Jurkat, Clone E6-1 (cell line): ENCODE data around the gene KRTAP10-5.
"Not testable (repeated sequence)": the region's sequence is repeated elsewhere in the genome, so short reads cannot be mapped to it uniquely, and the experiment has no call there.

Experiments
- DNase-seq: peaks from one replicate; pipeline ENCODE4 v3.0.0-alpha.2; 2011; ENCODE audit warnings: low read depth, low spot score
- H3K4me3 ChIP-seq: 2 replicates; pipeline ENCODE4 v1.5.1; 2011; ENCODE audit warnings: mild to moderate bottlenecking, low read length, control low read depth, moderate library complexity

Gene KRTAP10-5

DNA sequence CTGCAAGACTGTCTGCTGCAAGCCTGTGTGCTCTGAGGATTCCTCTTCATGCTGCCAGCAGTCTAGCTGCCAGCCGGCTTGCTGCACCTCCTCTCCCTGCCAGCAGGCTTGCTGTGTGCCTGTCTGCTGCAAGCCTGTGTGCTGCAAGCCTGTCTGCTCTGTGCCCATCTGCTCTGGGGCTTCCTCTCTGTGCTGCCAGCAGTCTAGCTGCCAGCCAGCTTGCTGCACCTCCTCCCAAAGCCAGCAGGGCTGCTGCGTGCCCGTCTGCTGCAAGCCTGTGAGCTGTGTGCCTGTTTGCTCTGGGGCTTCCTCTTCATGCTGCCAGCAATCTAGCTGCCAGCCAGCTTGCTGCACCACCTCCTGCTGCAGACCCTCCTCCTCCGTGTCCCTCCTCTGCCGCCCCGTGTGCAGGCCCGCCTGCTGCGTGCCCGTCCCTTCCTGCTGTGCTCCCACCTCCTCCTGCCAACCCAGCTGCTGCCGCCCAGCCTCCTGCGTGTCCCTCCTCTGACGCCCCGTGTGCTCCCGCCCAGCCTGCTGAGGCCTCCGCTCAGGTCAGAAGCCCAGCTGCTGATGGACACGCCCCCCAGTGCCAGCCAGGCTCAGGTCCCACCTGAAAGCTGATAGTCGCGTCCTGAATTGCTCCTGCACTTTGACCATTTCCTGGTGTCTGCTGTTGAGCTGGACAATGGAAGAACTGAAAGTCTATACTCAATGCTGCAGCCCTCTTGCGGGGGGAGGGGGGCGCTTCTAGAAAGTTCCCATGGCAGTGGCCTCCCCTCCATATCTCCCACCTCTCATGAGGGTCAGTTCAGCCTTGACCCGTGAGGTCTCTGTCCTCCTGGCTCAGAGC lies 5.7 kb downstream of the KRTAP10-5 start:
- H3K4me3 ChIP-seq, result no peak overlapping the region
- no peak for DNase-seq

GRCh38 chr21:44573630-44574456 lies 6.6 kb downstream of the KRTAP10-5 start, which contains the start of gene KRTAP10-4:
Gene KRTAP10-4 (plus strand): TSS chr21:44573729. CDS start chr21:44573759, 30 bp downstream.
- not testable (repeated sequence) for H3K4me3 ChIP-seq, DNase-seq

GRCh38 chr21:44572959-44573583 lies 7.3 kb downstream of the KRTAP10-5 start:
- DNase-seq, result no peak
- H3K4me3 ChIP-seq, result no peak overlapping the region

GRCh38 chr21:44571844-44572782 lies 8.3 kb downstream of the KRTAP10-5 start:
- no peak overlapping the region for H3K4me3 ChIP-seq

DNA sequence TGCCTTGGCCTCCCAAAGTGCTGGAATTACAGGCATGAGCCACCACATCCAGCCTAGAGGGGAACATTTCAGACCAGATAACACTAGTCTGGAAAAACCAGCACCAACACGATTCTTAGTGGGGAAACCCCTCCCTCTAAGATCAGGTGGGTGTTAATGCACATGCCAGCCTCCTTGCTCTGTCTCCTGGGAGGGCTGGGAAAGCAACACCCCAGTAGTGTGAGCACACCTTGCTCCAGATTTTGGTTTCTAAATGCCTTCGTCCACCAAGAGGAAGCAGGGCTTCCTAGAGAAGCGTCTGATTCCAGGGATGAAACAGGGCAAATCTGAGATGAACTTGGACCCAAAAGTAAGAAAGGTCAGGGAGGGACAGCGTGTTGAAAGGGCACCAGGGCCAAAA lies 9.1 kb downstream of the KRTAP10-5 start:
- no peak for DNase-seq
- no peak overlapping the region for H3K4me3 ChIP-seq

More at GRCh38 chr21:44571844-44572782, 8.3 kb downstream of the KRTAP10-5 start:
- no peak for DNase-seq

- no peak overlapping the region for H3K4me3 ChIP-seq
- no peak for DNase-seq
Observed at GRCh38 chr21:44569861-44570517, 10.4 kb downstream of the KRTAP10-5 start.

DNA sequence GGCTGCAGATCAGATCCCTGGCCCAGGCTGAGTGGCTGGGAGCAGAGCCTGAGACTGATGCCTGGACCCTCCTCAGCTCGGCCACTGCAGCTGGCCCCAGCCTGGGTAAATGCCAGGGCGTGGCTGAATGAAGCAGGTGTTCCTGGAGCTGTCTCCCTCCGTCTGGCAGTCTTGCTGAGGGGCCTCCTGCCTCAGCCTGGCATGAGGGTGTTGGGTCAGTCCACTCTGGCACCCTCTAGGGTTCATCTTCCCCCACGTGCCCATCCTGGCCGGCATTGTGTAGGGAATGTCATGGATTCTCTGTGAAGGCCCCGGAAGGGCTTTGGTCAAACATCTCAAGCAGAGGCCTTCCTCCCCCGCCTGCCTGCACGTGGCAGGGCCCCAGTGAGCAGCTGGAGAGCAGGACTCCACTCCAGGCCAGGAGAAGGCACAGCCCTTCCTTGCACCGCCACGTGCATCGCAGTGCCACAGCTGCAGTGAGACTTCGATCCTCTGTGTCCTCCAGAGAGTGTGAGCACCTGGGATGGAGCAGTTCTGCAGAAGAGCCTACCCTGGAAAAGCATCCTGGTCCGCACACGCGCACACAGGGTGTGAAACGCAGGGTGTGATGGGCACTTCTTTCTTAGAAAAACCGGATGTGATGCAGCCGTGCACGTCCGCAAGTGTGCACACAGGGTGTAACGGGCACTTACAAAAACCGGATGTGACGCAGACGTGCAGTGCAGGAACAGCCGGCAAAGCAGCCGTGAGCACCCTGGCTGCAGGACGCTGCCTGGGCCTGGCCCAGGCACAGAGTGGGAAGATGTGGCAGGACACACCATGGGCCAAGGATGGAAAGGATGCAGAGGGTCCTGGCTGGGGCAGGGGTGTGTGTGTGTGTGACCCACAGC lies 11.5 kb downstream of the KRTAP10-5 start:
- DNase-seq, result no peak
- H3K4me3 ChIP-seq, result no peak overlapping the region

DNA sequence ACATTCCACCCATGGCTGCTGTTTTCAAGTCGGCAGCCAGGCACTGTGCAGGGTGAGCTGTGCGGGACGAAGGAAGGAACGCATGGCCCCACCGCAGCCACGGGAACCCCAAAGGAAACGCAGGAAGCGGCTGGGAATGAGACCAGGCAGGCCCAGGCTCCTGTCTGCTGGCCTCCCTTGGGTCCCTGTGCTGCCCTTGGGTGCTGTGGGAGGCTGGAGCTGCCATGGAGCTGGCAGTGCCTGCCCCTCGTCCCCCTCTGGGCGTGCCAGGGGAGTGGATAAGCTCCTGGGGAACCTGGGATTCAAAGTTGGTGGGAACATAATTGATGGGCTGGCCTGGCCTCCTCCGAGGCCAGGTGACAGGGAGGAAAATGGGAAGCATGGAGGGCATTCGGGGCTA lies 12.1 kb downstream of the KRTAP10-5 start:
- no peak for DNase-seq
- H3K4me3 ChIP-seq, result no peak overlapping the region

- DNase-seq, result no peak
- no peak overlapping the region for H3K4me3 ChIP-seq
Observed at GRCh38 chr21:44567481-44568171, 12.8 kb downstream of the KRTAP10-5 start.

GRCh38 chr21:44566403-44566802 lies 14.0 kb downstream of the KRTAP10-5 start:
- DNase-seq, result no peak
- no peak overlapping the region for H3K4me3 ChIP-seq

- no peak for DNase-seq
- no peak overlapping the region for H3K4me3 ChIP-seq
Observed at GRCh38 chr21:44564886-44565598, 15.4 kb downstream of the KRTAP10-5 start.

DNA sequence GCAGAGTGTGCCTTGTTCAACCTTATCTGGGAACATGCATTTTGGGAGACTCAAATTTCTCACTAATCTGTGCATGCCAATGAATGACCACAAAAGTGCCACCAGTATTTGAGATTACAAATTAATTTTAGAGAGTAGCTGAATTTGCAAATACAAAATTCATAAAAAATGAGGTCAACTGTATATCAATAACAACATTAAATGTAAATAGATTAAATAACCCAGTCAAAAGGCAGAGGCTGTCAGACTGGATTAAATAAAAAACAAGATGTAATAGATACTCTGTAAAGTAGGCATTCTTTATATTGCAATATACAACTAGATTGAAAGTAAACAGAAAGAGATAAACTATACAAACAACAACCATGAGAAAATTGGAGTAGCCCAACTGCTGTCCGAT lies 16.3 kb downstream of the KRTAP10-5 start:
- H3K4me3 ChIP-seq, result no peak overlapping the region
- no peak for DNase-seq

- no peak within 1 kb of the TSS for H3K4me3 ChIP-seq
- no peak for DNase-seq
Observed at GRCh38 chr21:44558695-44559094, 21.7 kb downstream of the KRTAP10-5 start, which contains the start of gene KRTAP10-3. Gene KRTAP10-3 (minus strand): TSS chr21:44558795. CDS start chr21:44558715, 80 bp downstream.

DNA sequence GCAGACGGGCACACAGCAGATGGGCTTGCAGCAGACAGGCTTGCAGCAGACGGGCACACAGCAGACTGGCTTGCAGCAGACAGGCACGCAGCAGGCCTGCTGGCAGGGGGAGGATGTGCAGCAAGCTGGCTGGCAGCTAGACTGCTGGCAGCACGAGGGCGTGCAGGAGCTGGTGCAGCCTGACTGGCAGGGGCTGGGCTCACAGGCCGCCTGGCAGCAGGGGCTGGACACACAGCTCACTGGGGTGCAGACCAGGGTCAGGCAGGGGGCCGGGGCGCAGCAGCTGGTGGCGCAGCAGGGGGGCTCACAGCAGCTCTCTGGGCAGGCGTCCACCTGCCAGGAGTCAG lies 22.1 kb downstream of the KRTAP10-5 start:
- not testable (repeated sequence) for DNase-seq, H3K4me3 ChIP-seq

DNA sequence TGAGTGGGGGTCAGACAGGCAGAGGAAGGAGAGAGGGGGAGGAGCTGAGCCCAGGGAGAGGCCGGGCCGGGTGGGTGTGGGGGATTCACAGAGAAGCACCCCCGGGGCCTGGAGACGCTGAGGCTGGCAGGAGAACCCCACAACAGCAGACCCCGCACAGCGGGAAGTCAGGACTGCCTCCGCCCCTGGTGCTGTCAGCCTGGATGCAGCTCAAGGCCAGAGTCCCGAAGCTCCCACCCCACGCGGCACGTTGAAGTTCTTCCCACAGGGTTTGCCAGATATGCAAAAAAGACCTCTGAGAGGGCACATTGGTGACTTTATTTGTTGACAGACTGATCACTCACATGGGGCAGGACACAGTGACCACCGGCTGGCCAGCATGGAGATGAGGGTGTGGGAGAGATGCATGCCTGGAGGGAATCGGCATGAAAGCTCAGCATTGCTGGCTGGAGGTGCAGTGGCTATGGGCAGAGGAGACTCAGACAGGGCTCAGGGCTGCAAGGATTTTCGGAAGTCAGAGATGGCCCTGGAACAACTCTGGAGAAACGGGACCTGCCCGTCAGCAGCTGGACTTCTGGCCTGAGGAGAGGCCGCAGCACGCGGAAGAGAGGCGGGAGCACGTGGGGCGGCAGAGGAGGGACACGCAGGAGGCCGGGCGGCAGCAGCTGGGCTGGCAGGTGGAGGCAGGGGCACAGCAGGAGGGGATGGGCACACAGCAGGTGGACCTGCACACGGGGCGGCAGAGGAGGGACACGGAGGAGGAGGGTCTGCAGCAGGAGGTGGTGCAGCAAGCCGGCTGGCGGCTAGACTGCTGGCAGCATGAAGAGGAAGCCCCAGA lies 22.7 kb downstream of the KRTAP10-5 start:
- DNase-seq, result no peak
- no peak overlapping the region for H3K4me3 ChIP-seq
